ENCODE measurements around the gene IGSF6. TPM values are rescaled to one million over a fixed set of nuclear protein-coding genes. Genes with fewer than 3 reads are reported as not detected.

Gene IGSF6
- polyA plus RNA-seq, 1 donor from 2014 or later = not detected

GRCh38 chr16:21610766-21611165, 41.6 kb downstream of the IGSF6 start:
- H3K27me3 ChIP-seq (ENCODE audit: insufficient read depth, low read depth, low read length) = no peaks in the 10 kb centered on the region
- no peaks in the 10 kb centered on the region for H3K36me3 ChIP-seq (ENCODE audit: insufficient read depth, low read length)
- no peak overlapping the region for H2AFZ ChIP-seq (ENCODE audit: low read depth, low read length)
- peak overlapping the region; percentile 94 for H3K27ac ChIP-seq (ENCODE audit: low read length)
- peaks cover 92% of the 10 kb centered on the region for H3K79me2 ChIP-seq (replicated peaks; ENCODE audit: insufficient read depth, low read length)
- peaks cover 3% of the 10 kb centered on the region for H3F3A ChIP-seq (ENCODE audit: insufficient read depth, low read length, poor library complexity, severe bottlenecking)
- no peaks in the 10 kb centered on the region for H3K9me2 ChIP-seq (ENCODE audit: insufficient read depth, low read length)
- no peaks in the 10 kb centered on the region for H4K20me1 ChIP-seq (ENCODE audit: insufficient read depth)
- TF ChIP-seq MXI1 (conservative IDR thresholded peaks at IDR 0.05; ENCODE audit: poor library complexity, severe bottlenecking) (no peak), REST (IDR thresholded peaks at IDR 0.05; ENCODE audit: borderline replicate concordance) (no peak), POLR2AphosphoS5 (IDR thresholded peaks at IDR 0.05) (no peak), RAD21 (conservative IDR thresholded peaks at IDR 0.05) (no peak), EZH2 (IDR thresholded peaks at IDR 0.05; ENCODE audit: borderline replicate concordance, insufficient read depth, low read length, poor library complexity, severe bottlenecking) (no peak), EP300 (conservative IDR thresholded peaks at IDR 0.05; ENCODE audit: poor library complexity, severe bottlenecking) (no peak), SMC3 (conservative IDR thresholded peaks at IDR 0.05; ENCODE audit: poor library complexity) (no peak), TAF1 (IDR thresholded peaks at IDR 0.05; ENCODE audit: low read depth) (no peak), CTCF (IDR thresholded peaks at IDR 0.05; ENCODE audit: poor library complexity, severe bottlenecking) (no peak)
- peak overlapping the region; percentile 49 for H3K4me2 ChIP-seq (ENCODE audit: low read length)
- H3K4me3 ChIP-seq (ENCODE audit: low read length) = peak overlapping the region; percentile 54
- no peaks in the 10 kb centered on the region for H3K9me3 ChIP-seq (ENCODE audit: low read length)
- peak overlapping the region; percentile 60 for H3K9ac ChIP-seq (ENCODE audit: low read length)

DNA sequence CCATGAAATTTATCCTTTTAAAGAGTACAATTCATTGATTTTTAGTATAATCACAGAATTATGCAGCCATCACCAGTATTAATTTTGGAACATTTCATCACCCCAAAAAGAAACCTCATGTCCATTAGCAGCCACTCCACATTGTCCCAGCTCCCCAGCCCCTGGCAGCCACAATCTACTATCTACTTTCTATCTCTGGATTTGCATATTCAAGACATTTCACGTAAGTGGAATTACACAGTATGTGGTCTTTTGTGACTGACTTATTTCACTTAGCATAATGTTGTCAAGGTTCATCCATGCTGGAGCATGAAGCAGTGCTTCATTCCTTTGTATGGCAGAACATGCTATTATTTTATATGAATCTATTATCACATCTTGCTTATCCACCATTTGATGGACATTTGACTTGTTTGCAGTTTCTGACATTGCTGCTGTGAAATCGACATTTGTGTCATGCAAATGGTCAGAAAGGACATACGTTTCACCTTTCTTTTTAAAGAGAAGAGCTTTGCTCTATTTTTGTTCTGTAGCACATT, 42.3 kb downstream of the IGSF6 start:
- Histone ChIP-seq H3K9me3 (ENCODE audit: low read length) (no peaks in the 10 kb centered on the region), H3K9ac (ENCODE audit: low read length) (peak overlapping the region; percentile 60), H3K27ac (ENCODE audit: low read length) (peak overlapping the region; percentile 94), H3K4me2 (ENCODE audit: low read length) (peak overlapping the region; percentile 49), H4K20me1 (ENCODE audit: insufficient read depth) (no peaks in the 10 kb centered on the region), H3K4me3 (ENCODE audit: low read length) (peak overlapping the region; percentile 54), H3K36me3 (ENCODE audit: insufficient read depth, low read length) (no peaks in the 10 kb centered on the region), H3K27me3 (ENCODE audit: insufficient read depth, low read depth, low read length) (no peaks in the 10 kb centered on the region), H3K9me2 (ENCODE audit: insufficient read depth, low read length) (no peaks in the 10 kb centered on the region), H3F3A (ENCODE audit: insufficient read depth, low read length, poor library complexity, severe bottlenecking) (peaks cover 3% of the 10 kb centered on the region), H3K79me2 (replicated peaks; ENCODE audit: insufficient read depth, low read length) (peaks cover 91% of the 10 kb centered on the region), H2AFZ (ENCODE audit: low read depth, low read length) (no peak overlapping the region)
- no peak for TF ChIP-seq EZH2 (IDR thresholded peaks at IDR 0.05; ENCODE audit: borderline replicate concordance, insufficient read depth, low read length, poor library complexity, severe bottlenecking)
- TF ChIP-seq SMC3 (conservative IDR thresholded peaks at IDR 0.05; ENCODE audit: poor library complexity) = no peak
- no peak for TF ChIP-seq CTCF (IDR thresholded peaks at IDR 0.05; ENCODE audit: poor library complexity, severe bottlenecking)
- TF ChIP-seq REST (IDR thresholded peaks at IDR 0.05; ENCODE audit: borderline replicate concordance) = peak; percentile 37
- TF ChIP-seq EP300 (conservative IDR thresholded peaks at IDR 0.05; ENCODE audit: poor library complexity, severe bottlenecking) = peak; percentile 92
- peak; percentile 75 for TF ChIP-seq POLR2AphosphoS5 (IDR thresholded peaks at IDR 0.05)
- TF ChIP-seq MXI1 (conservative IDR thresholded peaks at IDR 0.05; ENCODE audit: poor library complexity, severe bottlenecking) = no peak
- TF ChIP-seq TAF1 (IDR thresholded peaks at IDR 0.05; ENCODE audit: low read depth) = no peak
- TF ChIP-seq RAD21 (conservative IDR thresholded peaks at IDR 0.05) = no peak

Measured in neural cell (in vitro differentiated cells).